ENCODE data around the gene ARSG. TPM values are rescaled to one million over a fixed set of nuclear protein-coding genes. Genes with fewer than 3 reads are reported as not detected.
A peak's percentile ranks its signal among the peaks of the same experiment; 100 is the strongest.

The ARSG gene
- total RNA-seq, 1 experiment from 2014 or later, result 1.0 TPM

- 0 out of 2 replicates have a peak, but pooled peaks cover 6% of the 10 kb centered on the region for H3K9me3 ChIP-seq (replicated peaks)
- no peak for DNase-seq
- H3K4me3 ChIP-seq, result no peak overlapping the region
- no peak overlapping the region for H3K27ac ChIP-seq
- no peaks in the 10 kb centered on the region for H3K27me3 ChIP-seq
- H3K36me3 ChIP-seq, result no peaks in the 10 kb centered on the region
- H3K4me1 ChIP-seq, result no peaks in the 10 kb centered on the region
Observed at GRCh38 chr17:68418876-68419275, 127.6 kb downstream of the ARSG start.

GRCh38 chr17:68420065-68420464, 128.8 kb downstream of the ARSG start:
- H3K27ac ChIP-seq, result no peak overlapping the region
- H3K27me3 ChIP-seq, result no peaks in the 10 kb centered on the region
- DNase-seq, result no peak
- H3K4me1 ChIP-seq, result no peaks in the 10 kb centered on the region
- H3K36me3 ChIP-seq, result no peaks in the 10 kb centered on the region
- H3K9me3 ChIP-seq (replicated peaks), result 0 out of 2 replicates have a peak, but pooled peaks cover 2% of the 10 kb centered on the region
- no peak overlapping the region for H3K4me3 ChIP-seq

- H3K27ac ChIP-seq, result no peak overlapping the region
- H3K4me1 ChIP-seq, result no peaks in the 10 kb centered on the region
- no peak overlapping the region for H3K4me3 ChIP-seq
- H3K9me3 ChIP-seq (replicated peaks), result 0 out of 2 replicates have a peak, but pooled peaks cover 2% of the 10 kb centered on the region
- no peak for DNase-seq
- no peaks in the 10 kb centered on the region for H3K36me3 ChIP-seq
- no peaks in the 10 kb centered on the region for H3K27me3 ChIP-seq
Observed at GRCh38 chr17:68421486-68421885, 130.2 kb downstream of the ARSG start.

- no peak overlapping the region for H3K4me3 ChIP-seq
- no peak overlapping the region for H3K27ac ChIP-seq
- H3K36me3 ChIP-seq, result no peaks in the 10 kb centered on the region
- no peaks in the 10 kb centered on the region for H3K4me1 ChIP-seq
- 0 out of 2 replicates have a peak, but pooled peaks cover 2% of the 10 kb centered on the region for H3K9me3 ChIP-seq (replicated peaks)
- no peak for DNase-seq
- no peaks in the 10 kb centered on the region for H3K27me3 ChIP-seq
Observed at GRCh38 chr17:68422821-68423220, 131.5 kb downstream of the ARSG start.

GRCh38 chr17:68423251-68423650, 132.0 kb downstream of the ARSG start:
- Histone ChIP-seq H3K36me3 (no peaks in the 10 kb centered on the region), H3K9me3 (replicated peaks) (0 out of 2 replicates have a peak, but pooled peaks cover 2% of the 10 kb centered on the region), H3K27me3 (no peaks in the 10 kb centered on the region), H3K4me1 (no peaks in the 10 kb centered on the region), H3K4me3 (no peak overlapping the region), H3K27ac (no peak overlapping the region)
- DNase-seq, result no peak

GRCh38 chr17:68424203-68424602, 132.9 kb downstream of the ARSG start:
- no peaks in the 10 kb centered on the region for H3K4me1 ChIP-seq
- DNase-seq, result no peak
- H3K36me3 ChIP-seq, result peaks cover 3% of the 10 kb centered on the region; the same call in 1 of the 2 replicates
- H3K4me3 ChIP-seq, result no peak overlapping the region
- no peaks in the 10 kb centered on the region for H3K27me3 ChIP-seq
- H3K27ac ChIP-seq, result no peak overlapping the region
- H3K9me3 ChIP-seq (replicated peaks), result no peaks in the 10 kb centered on the region

- H3K27ac ChIP-seq, result no peak overlapping the region
- no peaks in the 10 kb centered on the region for H3K4me1 ChIP-seq
- no peaks in the 10 kb centered on the region for H3K27me3 ChIP-seq
- no peaks in the 10 kb centered on the region for H3K9me3 ChIP-seq (replicated peaks)
- no peak overlapping the region for H3K4me3 ChIP-seq
- H3K36me3 ChIP-seq, result peaks cover 3% of the 10 kb centered on the region; the same call in 1 of the 2 replicates
- no peak for DNase-seq
Observed at GRCh38 chr17:68424861-68425260, 133.6 kb downstream of the ARSG start.

GRCh38 chr17:68425979-68426378, 134.7 kb downstream of the ARSG start:
- Histone ChIP-seq H3K4me3 (no peak overlapping the region), H3K27me3 (no peaks in the 10 kb centered on the region), H3K9me3 (replicated peaks) (no peaks in the 10 kb centered on the region), H3K36me3 (peaks cover 3% of the 10 kb centered on the region; the same call in 1 of the 2 replicates), H3K27ac (no peak overlapping the region), H3K4me1 (no peaks in the 10 kb centered on the region)
- no peak for DNase-seq

GRCh38 chr17:68427575-68427974, 136.3 kb downstream of the ARSG start:
- H3K27ac ChIP-seq, result no peak overlapping the region
- no peak for DNase-seq
- no peaks in the 10 kb centered on the region for H3K9me3 ChIP-seq (replicated peaks)
- H3K27me3 ChIP-seq, result no peaks in the 10 kb centered on the region
- no peaks in the 10 kb centered on the region for H3K4me1 ChIP-seq
- peaks cover 3% of the 10 kb centered on the region; the same call in 1 of the 2 replicates for H3K36me3 ChIP-seq
- no peak overlapping the region for H3K4me3 ChIP-seq

GRCh38 chr17:68428498-68429172, 137.3 kb downstream of the ARSG start:
- H3K9me3 ChIP-seq (replicated peaks), result no peaks in the 10 kb centered on the region
- no peaks in the 10 kb centered on the region for H3K27me3 ChIP-seq
- DNase-seq, result no peak
- H3K4me3 ChIP-seq, result no peak overlapping the region
- H3K4me1 ChIP-seq, result no peaks in the 10 kb centered on the region
- H3K27ac ChIP-seq, result no peak overlapping the region
- H3K36me3 ChIP-seq, result peaks cover 11% of the 10 kb centered on the region; the same call in 1 of the 2 replicates

- no peak overlapping the region for H3K4me3 ChIP-seq
- H3K27ac ChIP-seq, result no peak overlapping the region
- no peak for DNase-seq
- no peaks in the 10 kb centered on the region for H3K9me3 ChIP-seq (replicated peaks)
- peaks cover 11% of the 10 kb centered on the region; the same call in 1 of the 2 replicates for H3K36me3 ChIP-seq
- H3K4me1 ChIP-seq, result no peaks in the 10 kb centered on the region
- no peaks in the 10 kb centered on the region for H3K27me3 ChIP-seq
Observed at GRCh38 chr17:68429881-68430280, 138.6 kb downstream of the ARSG start.

- Histone ChIP-seq H3K36me3 (peaks cover 11% of the 10 kb centered on the region; the same call in 1 of the 2 replicates), H3K4me3 (no peak overlapping the region), H3K27ac (no peak overlapping the region), H3K4me1 (0 out of 2 replicates have a peak, but pooled peaks cover under 1% of the 10 kb centered on the region), H3K27me3 (no peaks in the 10 kb centered on the region), H3K9me3 (replicated peaks) (no peaks in the 10 kb centered on the region)
- DNase-seq, result no peak
Observed at GRCh38 chr17:68431045-68431608, 139.8 kb downstream of the ARSG start.

GRCh38 chr17:68431661-68432071, 140.4 kb downstream of the ARSG start:
- peak in 1 of 2 experiments; percentile 17 for DNase-seq
- no peaks in the 10 kb centered on the region for H3K9me3 ChIP-seq (replicated peaks)
- peaks cover 11% of the 10 kb centered on the region; the same call in 1 of the 2 replicates for H3K36me3 ChIP-seq
- no peak overlapping the region for H3K27ac ChIP-seq
- H3K27me3 ChIP-seq, result no peaks in the 10 kb centered on the region
- no peak overlapping the region for H3K4me3 ChIP-seq
- 0 out of 2 replicates have a peak, but pooled peaks cover 2% of the 10 kb centered on the region for H3K4me1 ChIP-seq

- Histone ChIP-seq H3K4me1 (0 out of 2 replicates have a peak, but pooled peaks cover 2% of the 10 kb centered on the region), H3K9me3 (replicated peaks) (no peaks in the 10 kb centered on the region), H3K27ac (no peak overlapping the region), H3K36me3 (peaks cover 11% of the 10 kb centered on the region; the same call in 1 of the 2 replicates), H3K4me3 (no peak overlapping the region), H3K27me3 (no peaks in the 10 kb centered on the region)
- DNase-seq, result no peak
Observed at GRCh38 chr17:68432086-68432864, 141.0 kb downstream of the ARSG start.

GRCh38 chr17:68433211-68433610, 141.9 kb downstream of the ARSG start:
- H3K27ac ChIP-seq, result no peak overlapping the region
- H3K4me1 ChIP-seq, result 0 out of 2 replicates have a peak, but pooled peaks cover 2% of the 10 kb centered on the region
- no peaks in the 10 kb centered on the region for H3K27me3 ChIP-seq
- H3K36me3 ChIP-seq, result peaks cover 11% of the 10 kb centered on the region; the same call in 1 of the 2 replicates
- H3K4me3 ChIP-seq, result no peak overlapping the region
- no peak for DNase-seq
- H3K9me3 ChIP-seq (replicated peaks), result no peaks in the 10 kb centered on the region

Measured in SJCRH30 (cell line).